ENCODE data around the gene RASA3. TPM values are rescaled to one million over a fixed set of nuclear protein-coding genes. Genes with fewer than 3 reads are reported as not detected.

The RASA3 gene
- total and polyA plus RNA-seq, 11 donors: 4.8 to 24.2 (median 9.7) TPM

GRCh38 chr13:114088863-114089262 lies 43.6 kb downstream of the RASA3 start:
- H3K27me3 ChIP-seq: no peaks in the 10 kb centered on the region
- TF ChIP-seq POLR2A (IDR thresholded peaks at IDR 0.05): no peak
- no peak for TF ChIP-seq CTCF (IDR thresholded peaks at IDR 0.05)
- 90 to 94% (median 92%) methylated on average over 7 of the region's 7 CpGs for WGBS, 4 donors
- no peaks in the 10 kb centered on the region for H3K36me3 ChIP-seq
- ATAC-seq (no peak), DNase-seq (peak in 1 of 5 donors; percentile 32)
- peaks cover 0 to 30% (median 9%) of the 10 kb centered on the region in 12 donors for H3K9me3 ChIP-seq
- intact Hi-C loops (cut with DNase I): no loop called here
- no peak overlapping the region for H3K27ac ChIP-seq
- H3K4me3 ChIP-seq: no peak overlapping the region
- H3K4me1 ChIP-seq: no peaks in the 10 kb centered on the region

- H3K9me3 ChIP-seq: peaks cover 0 to 24% (median 8%) of the 10 kb centered on the region in 12 donors
- ATAC-seq: no peak
- DNase-seq: no peak
- H3K36me3 ChIP-seq: no peaks in the 10 kb centered on the region
- H3K27me3 ChIP-seq: no peaks in the 10 kb centered on the region
- H3K4me3 ChIP-seq: no peak overlapping the region
- 90 to 94% (median 92%) methylated on average over 6 of the region's 6 CpGs for WGBS, 4 donors
- no peak overlapping the region for H3K27ac ChIP-seq
- no peaks in the 10 kb centered on the region for H3K4me1 ChIP-seq
- intact Hi-C loops (cut with DNase I): no loop called here
- TF ChIP-seq CTCF (IDR thresholded peaks at IDR 0.05): no peak
- no peak for TF ChIP-seq POLR2A (IDR thresholded peaks at IDR 0.05)
Observed at GRCh38 chr13:114088234-114088633, 44.2 kb downstream of the RASA3 start.

- H3K4me3 ChIP-seq: no peak overlapping the region
- WGBS, 4 donors: 92 to 97% (median 95%) methylated on average over 6 to 18 of the region's 18 CpGs
- H3K27ac ChIP-seq: no peak overlapping the region
- DNase-seq: peak in 3 of 5 donors; percentile 4 to 36 (median 16)
- intact Hi-C loops (cut with DNase I): no loop called here
- ATAC-seq: no peak
- H3K27me3 ChIP-seq: no peaks in the 10 kb centered on the region
- H3K9me3 ChIP-seq: peaks cover 0 to 16% (median 2%) of the 10 kb centered on the region in 12 donors
- no peak for TF ChIP-seq POLR2A (IDR thresholded peaks at IDR 0.05)
- no peaks in the 10 kb centered on the region for H3K36me3 ChIP-seq
- no peaks in the 10 kb centered on the region for H3K4me1 ChIP-seq
Observed at GRCh38 chr13:114087430-114087829, 45.0 kb downstream of the RASA3 start.

GRCh38 chr13:114082849-114083645 lies 49.4 kb downstream of the RASA3 start:
- Histone ChIP-seq H3K9me3 (no peaks in the 10 kb centered on the region), H3K4me3 (no peak overlapping the region), H3K27ac (no peak overlapping the region), H3K36me3 (no peaks in the 10 kb centered on the region), H3K27me3 (no peaks in the 10 kb centered on the region), H3K4me1 (peaks cover 0 to 16% (median 5%) of the 10 kb centered on the region in 12 donors)
- intact Hi-C loops (cut with DNase I): no loop called here
- 85 to 92% (median 91%) methylated on average over 22 to 23 of the region's 23 CpGs for WGBS, 4 donors
- DNase-seq (peak in 1 of 5 donors; percentile 12), ATAC-seq (no peak)
- no peak for TF ChIP-seq POLR2A (IDR thresholded peaks at IDR 0.05)
- no peak for TF ChIP-seq CTCF (IDR thresholded peaks at IDR 0.05)
